SK-N-SH treated with all-trans-retinoic acid at 6 μM for 48 hours (cell line): ENCODE measurements around the gene ADK.

ENCODE experiments used
- PATZ1 ChIP-seq: fragments of 250-450 bp; sonication (Bioruptor Pico); IDR thresholded peaks from 2 replicates; pipeline ENCODE4 v1.8.0; 2020; ENCODE audit warnings: mild to moderate bottlenecking, moderate library complexity, borderline replicate concordance
- RARB ChIP-seq: fragments of 250-450 bp; sonication (Bioruptor Pico); IDR thresholded peaks from 2 replicates; pipeline ENCODE4 v1.8.0; 2021; ENCODE audit warnings: mild to moderate bottlenecking, moderate library complexity

DNA sequence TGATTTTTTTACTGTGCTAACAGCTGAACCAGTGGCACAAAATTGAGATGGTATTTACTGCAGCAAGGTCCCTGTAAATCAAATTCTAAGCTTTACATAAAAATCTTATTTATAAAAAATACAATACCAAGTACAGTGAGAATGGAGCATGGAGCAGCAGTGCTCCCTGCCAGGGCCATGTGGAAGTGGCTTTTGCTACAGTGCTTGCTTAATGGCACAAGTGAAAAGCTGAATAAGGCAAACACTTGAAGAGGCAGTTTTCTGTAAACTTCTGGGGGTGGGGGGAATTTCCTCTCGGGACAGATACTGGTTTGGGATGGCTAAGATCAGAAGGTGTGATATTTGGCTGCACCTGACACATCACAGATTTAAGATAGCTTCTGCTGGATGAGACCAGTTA, 27.9 kb upstream of the ADK start:
- no peak for TF ChIP-seq PATZ1
- TF ChIP-seq RARB = no peak
